Right ventricle myocardium superior (tissue), 1 donor: ENCODE data around the gene PDGFRB. TPM values are rescaled to one million over a fixed set of nuclear protein-coding genes. Genes with fewer than 3 reads are reported as not detected.

Experiments
- ATAC-seq: fragments of 200-7000 bp; cut with Tn5 transposase; one replicate; pipeline ENCODE4 v1.9.1; 2020; ENCODE audit warnings: mild to moderate bottlenecking; ENCODE audit not compliant: poor library complexity
- DNase-seq: peaks from one replicate; pipeline ENCODE4 v3.0.0-alpha.2; 2020
- intact Hi-C: fragments of 100-400 bp; cut with DNase I; formaldehyde crosslinking; loops from one replicate; pipeline ENCODE4 v1.11.2; 2022
- total RNA-seq: library from RNA; stranded (reverse); fragmentation: NEBNext Ultra II Directional; extraction: Animal tissue kit (Norgen Biotek cat#: 25700); gene quantifications from one replicate; pipeline ENCODE4 v1.2.1, GENCODE V29; 2021
- donor health status: DM: no; HTN: yes; CAD: no; lungs with severe emphysema.

Gene PDGFRB
- total RNA-seq, 1 donor from 2014 or later = 47.0 TPM

DNA sequence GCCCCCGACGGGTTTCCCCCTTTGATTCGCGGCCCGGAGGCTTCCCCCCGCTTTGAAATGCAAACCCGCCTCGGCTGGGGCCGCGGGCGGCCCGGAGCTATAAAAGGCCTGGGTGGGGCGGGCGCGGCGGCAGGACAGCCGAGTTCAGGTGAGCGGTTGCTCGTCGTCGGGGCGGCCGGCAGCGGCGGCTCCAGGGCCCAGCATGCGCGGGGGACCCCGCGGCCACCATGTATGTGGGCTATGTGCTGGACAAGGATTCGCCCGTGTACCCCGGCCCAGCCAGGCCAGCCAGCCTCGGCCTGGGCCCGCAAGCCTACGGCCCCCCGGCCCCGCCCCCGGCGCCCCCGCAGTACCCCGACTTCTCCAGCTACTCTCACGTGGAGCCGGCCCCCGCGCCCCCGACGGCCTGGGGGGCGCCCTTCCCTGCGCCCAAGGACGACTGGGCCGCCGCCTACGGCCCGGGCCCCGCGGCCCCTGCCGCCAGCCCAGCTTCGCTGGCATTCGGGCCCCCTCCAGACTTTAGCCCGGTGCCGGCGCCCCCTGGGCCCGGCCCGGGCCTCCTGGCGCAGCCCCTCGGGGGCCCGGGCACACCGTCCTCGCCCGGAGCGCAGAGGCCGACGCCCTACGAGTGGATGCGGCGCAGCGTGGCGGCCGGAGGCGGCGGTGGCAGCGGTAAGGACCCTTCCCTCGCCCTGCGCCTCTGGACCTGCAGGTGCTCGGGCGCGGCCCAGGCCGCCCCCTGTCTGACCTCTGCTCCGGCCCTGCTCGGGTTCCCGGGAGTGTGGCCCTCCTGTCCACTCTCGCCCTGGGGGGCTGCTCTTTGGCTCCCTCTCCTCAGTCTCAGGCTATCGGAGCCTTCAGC, 11.2 kb upstream of the PDGFRB start, which contains the start of gene CDX1:
TSS of gene CDX1 (plus strand) at position 129 of the 862 bp plus-strand sequence. CDS start at position 228, 99 bp downstream.
- DNase-seq (no peak), ATAC-seq (no peak)
- intact Hi-C loops = loop anchor here (10.0 kb wide), 1 partner anchor 268 kb away; no protein-coding TSS in a partner anchor

DNA sequence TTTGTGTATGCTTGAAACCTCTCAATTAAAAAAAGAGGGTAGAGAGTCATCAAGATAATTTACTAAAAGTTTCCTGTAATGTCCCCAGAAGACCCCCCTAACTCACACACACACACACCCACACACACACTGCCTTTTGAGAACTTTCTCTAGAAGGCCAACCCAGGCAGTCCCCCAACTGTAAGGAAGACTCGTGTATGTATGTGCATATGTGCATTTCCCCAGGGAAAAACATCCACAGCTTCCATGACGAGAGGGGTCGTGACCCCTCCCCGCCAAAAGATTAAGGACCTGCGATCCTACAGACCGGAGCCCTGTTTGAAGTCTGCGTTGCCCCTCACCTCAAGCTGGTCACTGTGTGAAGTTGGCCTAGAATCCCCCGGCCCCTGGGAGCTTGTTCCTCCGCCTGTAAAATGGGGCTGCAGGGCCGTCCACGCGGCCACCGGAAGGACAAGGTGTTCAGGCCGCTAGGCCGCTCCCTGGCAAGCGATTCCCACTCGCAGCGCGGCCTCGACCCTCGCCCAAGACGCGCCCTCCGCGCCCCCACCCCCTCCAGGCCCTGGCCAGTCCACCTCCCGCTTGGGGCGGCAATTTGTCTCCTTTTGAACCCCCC, 10.5 kb upstream of the PDGFRB start:
- DNase-seq (no peak), ATAC-seq (no peak)
- intact Hi-C loops = loop anchor here (10.0 kb wide), 1 partner anchor 269 kb away; no protein-coding TSS in a partner anchor

DNA sequence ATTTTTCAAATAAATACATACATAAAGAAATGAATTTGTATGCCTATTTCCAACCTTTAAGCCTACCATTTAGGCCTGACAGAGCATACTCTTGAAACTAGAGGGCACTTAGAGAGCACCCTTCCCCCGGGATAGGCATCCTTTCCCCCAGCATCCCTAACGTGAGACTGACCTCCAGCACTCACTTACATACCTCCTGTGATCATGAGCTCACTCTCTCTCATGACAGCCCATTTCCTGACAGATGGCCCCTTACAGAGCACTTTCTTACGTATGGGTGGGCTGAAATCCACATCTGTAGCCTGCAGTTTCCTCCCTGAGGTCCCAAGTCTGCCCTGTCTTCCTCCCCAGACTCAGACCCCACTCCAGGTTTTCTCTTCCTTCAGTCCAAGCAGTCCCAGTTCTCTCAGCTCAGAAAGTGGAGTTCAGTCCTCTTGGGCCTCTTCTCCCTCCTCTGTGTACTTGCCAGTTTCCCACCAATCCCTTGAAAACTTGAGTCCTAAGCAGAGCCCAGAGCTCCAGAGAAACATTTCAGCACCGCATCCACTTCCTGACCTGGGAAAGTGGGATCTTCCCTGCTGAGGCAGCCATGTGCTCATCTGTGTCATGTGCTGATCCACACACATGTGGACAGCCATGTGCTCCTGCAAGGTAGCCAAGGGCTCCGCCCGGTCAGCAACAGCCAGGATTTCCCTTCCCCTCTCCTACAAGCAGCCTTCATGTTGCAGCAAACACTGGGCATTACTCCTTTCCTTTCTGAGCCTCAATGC, 8.8 kb upstream of the PDGFRB start:
- ATAC-seq = no peak
- no peak for DNase-seq
- intact Hi-C loops = loop anchor here (10.0 kb wide), 1 partner anchor 270 kb away; no protein-coding TSS in a partner anchor

DNA sequence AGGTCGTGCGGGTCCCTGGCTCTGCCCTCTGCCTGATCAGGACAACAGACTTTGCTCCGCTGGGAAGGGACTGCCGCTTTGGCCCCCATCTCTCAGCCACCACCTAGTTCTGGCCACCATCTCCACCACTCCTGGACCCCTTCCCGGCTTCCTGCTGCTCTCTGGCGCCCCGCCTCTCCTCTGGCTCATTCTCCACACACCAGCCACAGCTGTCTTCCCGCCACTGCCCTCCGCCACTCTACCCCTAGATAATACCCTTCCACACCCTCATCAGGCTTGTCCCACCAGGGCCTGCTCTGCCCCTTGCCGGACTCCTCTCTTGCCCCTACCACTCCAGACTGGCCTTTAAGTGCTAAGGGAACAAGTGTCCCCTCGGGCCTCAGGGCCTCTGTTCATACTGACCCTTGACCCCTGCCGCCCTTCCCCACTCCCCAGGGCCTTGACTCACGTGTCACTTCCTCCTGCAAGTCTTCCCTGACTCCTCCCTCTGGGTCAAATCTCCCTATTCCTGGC, 8.0 kb upstream of the PDGFRB start:
- intact Hi-C loops = loop anchor here (10.0 kb wide), 1 partner anchor 271 kb away; no protein-coding TSS in a partner anchor
- peak; percentile 67 for ATAC-seq
- peak; percentile 90 for DNase-seq

DNA sequence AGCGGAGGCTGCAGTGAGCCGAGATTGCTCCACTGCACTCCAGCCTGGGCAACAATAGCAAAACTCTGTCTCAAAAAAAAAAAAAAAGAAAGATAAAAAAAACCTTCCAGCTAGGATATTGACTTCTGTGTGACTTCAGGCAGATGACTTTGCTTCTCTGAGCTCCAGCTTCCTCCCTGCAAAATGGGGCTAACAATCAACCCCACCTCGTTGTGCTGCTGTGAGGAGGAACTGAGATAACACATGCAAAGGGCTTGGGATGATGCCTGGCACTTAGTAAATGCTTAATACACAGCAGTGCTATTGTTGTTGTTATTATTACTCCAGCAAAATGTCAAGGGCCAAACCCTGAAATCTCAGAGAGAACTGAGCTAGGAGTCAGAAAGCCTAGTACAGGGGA, 7.4 kb upstream of the PDGFRB start:
- ATAC-seq = no peak
- intact Hi-C loops = loop anchor here (10.0 kb wide), 1 partner anchor 272 kb away; no protein-coding TSS in a partner anchor

DNA sequence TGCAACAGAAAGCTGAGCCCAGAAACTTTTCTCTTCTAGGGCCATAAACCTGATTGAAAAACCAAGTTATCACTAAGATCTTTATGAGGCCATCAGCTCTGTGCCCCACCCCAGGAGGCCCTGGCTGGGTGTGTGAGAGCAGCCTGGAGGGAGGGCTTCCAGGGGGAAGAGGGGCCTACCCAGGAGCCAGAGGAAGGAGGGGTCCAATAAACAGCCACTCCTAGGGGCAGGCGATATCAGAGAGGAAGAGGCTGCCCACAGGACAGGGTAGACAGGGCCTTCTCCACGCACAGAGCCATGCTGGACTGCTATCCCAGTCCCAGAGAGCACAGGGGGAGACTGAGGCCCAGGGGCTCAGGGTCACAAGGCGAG, 6.5 kb upstream of the PDGFRB start:
- no peak for ATAC-seq
- no peak for DNase-seq
- intact Hi-C loops = loop anchor here (10.0 kb wide), 1 partner anchor 273 kb away; no protein-coding TSS in a partner anchor

More for the DNA sequence above, 7.4 kb upstream of the PDGFRB start:
- DNase-seq = no peak

DNA sequence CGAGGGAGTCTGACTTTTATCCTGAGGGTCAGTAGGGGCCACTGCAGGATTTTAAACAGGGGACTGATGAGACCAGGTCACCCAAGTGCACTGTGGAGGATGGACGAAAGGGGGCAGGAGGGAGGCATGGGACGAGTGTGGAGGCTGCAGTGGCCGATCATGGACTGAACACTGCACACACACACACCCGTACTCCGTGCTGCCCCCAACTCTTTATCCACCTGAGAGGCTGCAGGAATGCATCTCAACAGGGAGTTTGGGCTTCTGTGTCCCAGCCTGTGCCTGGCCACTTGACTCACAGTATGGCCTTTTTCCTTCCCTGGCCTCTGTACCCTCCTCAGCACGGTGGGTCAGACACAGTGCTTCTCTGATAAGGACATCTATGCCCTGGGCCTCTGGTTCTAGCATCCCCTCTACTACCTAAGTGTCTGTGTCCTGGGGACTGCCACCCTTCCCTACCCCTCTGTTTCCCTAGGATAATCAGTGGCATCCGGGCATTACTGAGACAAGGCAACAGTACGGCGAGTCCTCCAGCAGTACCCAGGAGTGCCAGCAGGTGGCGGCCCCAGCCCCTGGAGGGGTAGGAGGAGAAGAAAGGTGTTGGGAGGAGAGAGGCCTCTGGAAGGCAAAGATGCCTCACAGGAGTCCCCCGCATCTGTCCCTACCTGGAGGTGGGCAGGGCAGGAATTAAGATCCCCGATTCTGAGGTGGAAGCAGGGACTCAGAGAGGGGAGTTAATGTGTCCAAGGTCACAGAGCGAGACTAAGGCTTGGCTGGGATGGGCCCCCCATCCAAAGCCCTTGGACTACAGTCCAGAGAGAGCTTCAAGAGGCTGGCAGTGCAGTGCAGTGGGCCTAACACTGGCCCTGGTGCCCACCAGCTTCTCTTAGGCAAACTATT, 5.8 kb upstream of the PDGFRB start:
- peak; percentile 71 for ATAC-seq
- intact Hi-C loops = loop anchor here (1.0 to 10.0 kb wide), 2 partner anchors 57 to 273 kb away; no protein-coding TSS in a partner anchor
- peak; percentile 91 for DNase-seq

DNA sequence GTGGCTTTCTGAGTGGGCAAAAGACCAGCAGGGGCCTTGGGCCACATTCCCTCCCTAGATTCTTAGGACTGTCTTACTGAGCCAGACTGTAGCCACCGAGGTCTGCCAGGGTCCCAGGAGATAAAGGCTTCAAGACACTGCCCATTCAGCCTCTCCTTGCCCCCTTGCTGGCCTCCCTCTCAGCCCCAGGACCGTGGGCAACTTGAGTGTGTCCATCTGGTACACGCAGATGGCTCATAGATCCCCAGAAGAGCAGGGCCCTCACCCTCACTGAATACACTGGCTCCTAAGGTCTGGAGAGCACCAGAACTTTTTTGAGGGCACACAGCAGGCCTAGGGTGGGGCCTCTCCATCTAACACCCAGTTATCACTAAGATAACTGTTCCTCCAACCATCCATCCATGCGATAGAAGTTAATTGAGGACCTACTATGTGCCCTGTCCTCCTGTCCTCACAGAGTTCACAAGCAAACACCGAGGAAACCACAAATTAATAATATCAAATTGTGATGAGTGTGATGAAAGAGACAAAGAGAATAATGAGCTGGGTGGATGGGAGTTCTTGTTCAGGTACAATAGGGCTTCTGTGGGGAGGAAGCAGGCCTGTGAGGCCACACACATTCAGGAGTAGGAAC, 4.9 kb upstream of the PDGFRB start:
- DNase-seq (no peak), ATAC-seq (no peak)
- intact Hi-C loops = loop anchor here (1.0 to 10.0 kb wide), 2 partner anchors 58 to 274 kb away; no protein-coding TSS in a partner anchor

DNA sequence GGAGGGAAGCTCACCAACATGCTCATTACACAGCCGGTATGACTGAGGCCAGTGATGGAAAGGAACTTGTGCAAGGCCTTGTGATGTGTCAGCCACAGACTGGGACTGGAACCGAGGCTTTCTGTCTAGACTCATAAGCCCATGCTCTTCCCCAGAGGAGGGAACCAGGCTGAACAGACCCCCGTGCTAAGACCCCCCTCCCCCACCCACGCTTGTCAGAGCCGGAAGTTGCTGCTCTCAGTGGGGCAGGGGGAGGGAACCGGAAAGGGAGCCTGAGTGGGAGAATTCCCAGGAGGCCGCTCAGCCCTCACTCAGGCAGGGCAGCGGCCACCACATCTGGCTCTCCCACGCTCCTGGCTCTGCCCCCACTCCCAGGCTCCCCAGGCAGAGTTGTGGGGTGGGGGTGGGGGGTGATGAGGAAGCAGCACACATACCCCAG, 4.1 kb upstream of the PDGFRB start:
- DNase-seq (peak; percentile 70), ATAC-seq (peak; percentile 2)
- intact Hi-C loops = loop anchor here (10.0 kb wide), 1 partner anchor 275 kb away; no protein-coding TSS in a partner anchor

DNA sequence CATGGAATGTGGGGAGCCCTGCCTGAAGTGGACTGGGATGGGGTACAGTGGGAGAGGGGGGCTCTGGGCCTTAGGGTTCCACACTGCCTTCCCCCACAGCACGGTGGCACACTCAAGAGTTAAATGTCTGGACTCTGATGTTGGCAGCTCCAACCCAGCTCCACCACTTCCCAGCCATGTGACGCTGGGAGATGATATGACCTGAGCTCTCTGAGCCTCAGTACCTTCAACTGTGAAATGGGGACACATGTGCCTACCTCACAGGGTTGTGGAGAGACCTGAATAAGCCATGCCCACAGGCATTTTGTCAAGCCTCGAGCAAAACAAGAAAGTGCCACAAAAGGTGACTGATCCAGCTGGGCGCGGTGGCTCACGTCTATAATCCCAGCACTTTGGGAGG, 3.4 kb upstream of the PDGFRB start:
- DNase-seq (no peak), ATAC-seq (no peak)
- intact Hi-C loops = no loop called here

DNA sequence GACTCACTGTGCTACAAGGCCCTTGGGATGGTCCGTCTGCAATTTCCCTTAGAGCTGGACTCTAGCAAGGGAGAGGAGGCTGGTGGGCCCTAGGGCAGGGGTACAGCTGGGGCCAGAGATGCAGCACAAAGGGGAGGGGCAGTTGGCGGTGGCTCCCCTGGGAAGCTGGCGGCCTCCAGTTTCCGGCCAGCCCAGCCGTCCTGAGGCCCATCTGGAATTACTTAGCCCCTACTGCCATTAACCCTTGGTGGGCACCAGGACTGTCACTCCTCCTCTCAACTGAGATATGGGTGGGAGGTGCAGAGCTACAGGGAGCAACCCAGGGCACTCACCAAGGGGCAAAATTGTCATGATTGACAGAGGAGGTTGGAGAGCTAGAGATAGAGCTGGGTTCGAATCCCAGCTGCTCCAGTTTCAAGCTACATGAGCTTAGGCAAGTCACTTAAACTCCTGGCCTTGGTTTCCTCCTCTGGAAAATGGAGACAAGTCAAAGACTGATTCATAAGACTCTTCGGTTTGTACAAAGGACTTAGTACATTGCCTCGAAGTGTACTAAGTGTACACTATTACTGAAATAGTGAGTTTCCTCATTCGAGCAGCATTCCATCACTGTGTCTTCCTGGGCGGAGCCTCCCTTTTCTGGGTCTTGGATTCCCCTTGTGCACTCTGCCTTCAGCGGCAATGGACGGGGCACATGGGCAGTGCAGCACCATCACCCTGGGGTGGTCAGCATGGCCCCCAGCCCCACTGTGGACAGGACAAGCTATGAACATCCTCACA, 2.7 kb upstream of the PDGFRB start:
- DNase-seq = no peak
- intact Hi-C loops = no loop called here

DNA sequence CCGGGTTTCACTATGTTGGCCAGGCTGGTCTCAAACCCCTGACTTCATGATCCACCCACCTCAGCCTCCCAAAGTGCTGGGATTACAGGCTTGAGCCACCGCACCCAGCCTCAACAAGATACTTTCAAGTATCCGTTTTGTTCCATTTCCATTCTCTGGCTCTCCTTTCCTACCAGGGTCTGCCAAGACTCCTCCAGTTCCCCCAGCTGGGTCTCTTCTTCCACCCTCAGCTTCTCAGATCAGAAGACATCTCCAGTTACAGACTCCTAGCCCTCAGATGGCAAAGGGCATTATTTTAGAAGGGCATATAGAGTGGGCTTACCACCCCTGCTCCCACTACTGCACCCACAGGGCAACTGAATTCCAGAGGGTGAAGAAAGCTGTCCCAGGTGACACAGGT, 1.5 kb upstream of the PDGFRB start:
- no peak for DNase-seq
- intact Hi-C loops = no loop called here
- ATAC-seq = no peak

More for the DNA sequence above, 2.7 kb upstream of the PDGFRB start:
- ATAC-seq = no peak

DNA sequence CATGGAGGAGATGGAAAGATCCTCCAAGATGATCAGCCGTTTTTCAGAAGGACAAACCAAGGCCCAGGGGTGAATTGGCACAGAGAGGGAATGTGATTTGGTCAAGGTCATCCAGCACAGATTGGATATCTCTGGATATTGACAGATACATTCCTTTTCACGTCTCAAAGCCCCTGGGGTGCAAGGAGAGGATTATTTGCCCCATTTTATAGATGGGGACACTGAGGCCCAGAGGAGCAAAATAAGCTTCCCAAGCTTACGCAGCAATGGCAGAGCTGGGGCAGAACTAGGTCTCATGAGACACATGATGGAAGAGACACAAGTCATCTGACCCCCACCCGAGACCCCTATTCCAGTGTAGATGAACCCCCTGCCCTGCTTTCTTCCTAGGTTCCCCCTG, 895 bp upstream of the PDGFRB start:
- ATAC-seq (no peak), DNase-seq (no peak)
- intact Hi-C loops = no loop called here

DNA sequence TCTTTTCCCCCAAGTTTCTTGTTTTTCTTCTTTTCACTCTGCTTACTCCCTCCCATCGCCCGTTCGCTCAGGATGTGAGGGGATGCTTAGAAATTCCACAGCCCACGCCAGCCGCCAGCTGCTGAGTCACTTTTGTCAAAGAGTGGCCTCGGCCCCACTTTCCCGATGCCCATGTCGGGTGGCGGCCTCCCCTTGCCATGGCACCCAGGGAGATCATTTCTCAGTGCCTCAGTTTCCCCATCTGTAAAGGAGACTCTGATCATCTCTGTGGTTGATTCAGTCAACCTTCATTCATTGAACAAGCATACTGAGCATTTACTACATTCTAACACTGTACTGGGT, 353 bp upstream of the PDGFRB start:
- DNase-seq (no peak), ATAC-seq (no peak)
- intact Hi-C loops = no loop called here

DNA sequence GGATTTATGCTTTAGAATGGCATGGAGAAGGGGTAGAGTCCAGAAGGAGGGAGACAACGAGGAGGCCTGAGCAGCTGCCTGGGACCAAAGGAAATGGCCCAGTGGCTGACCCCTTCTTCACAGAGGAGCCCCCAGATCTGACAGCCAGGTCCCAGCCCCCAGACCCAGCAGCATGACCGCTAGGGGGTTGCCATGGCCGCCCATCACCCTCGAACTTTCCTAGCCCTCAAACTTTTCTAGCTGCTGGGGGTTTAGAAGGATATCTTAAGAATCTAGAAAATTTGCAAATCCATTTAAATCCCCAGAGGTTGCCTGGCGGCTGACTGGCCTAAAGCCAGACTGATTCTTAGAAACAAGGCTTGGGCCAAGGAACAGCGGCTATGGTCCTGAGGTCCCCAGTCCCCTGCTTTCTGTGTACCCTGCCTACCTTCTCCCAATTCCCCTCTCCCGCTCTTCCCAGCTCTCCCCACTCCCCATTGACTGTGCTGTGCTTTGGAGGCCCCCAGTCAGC, 972 bp downstream of the PDGFRB start:
- DNase-seq (no peak), ATAC-seq (no peak)
- intact Hi-C loops = no loop called here

DNA sequence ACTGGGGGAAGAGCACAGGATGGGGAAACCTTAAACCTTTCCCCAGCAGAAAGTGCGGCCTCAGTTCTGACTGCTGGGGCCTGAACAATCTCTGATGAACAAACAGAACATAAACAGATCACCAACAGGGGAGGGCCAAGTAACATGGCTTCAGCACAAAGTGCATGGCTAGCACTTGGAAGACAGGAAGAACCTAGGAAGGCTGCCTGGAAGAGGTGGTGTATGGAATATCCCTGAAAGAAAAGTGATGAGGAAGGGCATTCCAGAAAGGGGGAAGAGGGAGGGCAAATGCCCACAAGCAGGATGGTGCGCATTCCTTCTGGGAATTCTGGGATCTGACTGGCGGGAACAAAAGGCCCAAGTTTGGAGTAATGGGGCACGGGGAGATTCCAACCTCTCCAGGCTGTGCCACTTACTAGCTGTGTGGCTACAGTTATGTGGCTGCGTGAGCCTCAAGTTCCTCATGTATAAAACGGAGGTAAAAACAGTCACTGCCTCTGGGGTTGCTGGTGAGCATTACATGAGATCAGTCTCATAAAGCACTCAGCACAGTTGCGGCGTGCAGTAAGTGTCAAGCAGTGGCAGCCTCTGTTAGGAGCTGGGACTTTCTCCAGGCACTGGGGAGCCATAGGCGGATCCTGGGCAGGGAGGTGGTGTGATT, 1.6 kb downstream of the PDGFRB start:
- peak; percentile 16 for ATAC-seq
- intact Hi-C loops = no loop called here

More for the DNA sequence above, 1.6 kb downstream of the PDGFRB start:
- DNase-seq = no peak
